GM21529 (cell line): ENCODE results near the gene SLC10A7.
A peak's percentile ranks its signal among the peaks of the same experiment; 100 is the strongest.
"Not testable (repeated sequence)": the region's sequence is repeated elsewhere in the genome, so short reads cannot be mapped to it uniquely, and the experiment has no call there.

Experiments used
- ATAC-seq: cut with Tn5 transposase; IDR thresholded peaks from one replicate; pipeline ENCODE4 v1.9.1; 2021; ENCODE audit not compliant: unreplicated experiment

SLC10A7 gene

DNA sequence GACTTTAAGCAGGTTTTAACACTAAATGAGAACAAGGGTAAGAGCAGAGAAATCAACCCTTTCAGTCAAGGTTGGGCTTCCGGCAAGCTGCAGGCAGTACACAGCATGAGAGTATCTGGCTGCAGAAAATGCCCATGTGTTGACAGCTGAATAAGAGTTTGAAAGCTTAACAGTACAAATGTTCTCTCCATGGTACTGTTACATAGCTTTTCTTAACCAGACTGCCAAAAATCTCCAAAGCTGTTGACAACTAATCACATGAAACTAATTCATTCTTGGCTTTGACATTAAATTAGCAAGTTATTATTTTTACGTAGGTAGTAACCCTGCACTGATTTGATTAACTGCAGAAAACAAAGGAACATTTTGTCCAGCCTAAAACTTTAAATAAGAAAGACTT is 153.5 kb downstream of the SLC10A7 start:
- no peak for ATAC-seq

DNA sequence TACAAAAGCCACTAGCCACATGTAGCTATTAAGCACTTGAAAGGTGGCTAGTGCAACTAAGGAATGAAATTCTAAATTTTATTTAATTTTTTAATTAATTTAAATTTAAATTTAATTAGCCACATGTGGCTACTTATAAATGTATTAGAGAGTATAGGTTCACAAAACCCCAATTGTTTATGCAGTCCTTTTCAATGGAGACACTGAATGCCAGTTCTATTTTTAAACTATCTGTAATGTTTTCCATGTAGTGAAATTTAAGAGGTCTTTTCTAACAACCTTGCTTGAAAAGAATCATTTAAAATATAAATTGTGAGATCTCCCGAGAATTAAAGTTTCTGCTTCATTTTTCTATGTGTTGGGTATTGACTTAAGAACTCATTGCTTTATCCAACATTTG is 154.4 kb downstream of the SLC10A7 start:
- no peak for ATAC-seq

GRCh38 chr4:146359771-146360170 is 162.0 kb downstream of the SLC10A7 start:
- no peak for ATAC-seq

- ATAC-seq: not testable (repeated sequence)
Measured at GRCh38 chr4:146350114-146350513, 171.6 kb downstream of the SLC10A7 start.

- ATAC-seq: no peak
Measured at GRCh38 chr4:146349306-146349705, 172.4 kb downstream of the SLC10A7 start.

DNA sequence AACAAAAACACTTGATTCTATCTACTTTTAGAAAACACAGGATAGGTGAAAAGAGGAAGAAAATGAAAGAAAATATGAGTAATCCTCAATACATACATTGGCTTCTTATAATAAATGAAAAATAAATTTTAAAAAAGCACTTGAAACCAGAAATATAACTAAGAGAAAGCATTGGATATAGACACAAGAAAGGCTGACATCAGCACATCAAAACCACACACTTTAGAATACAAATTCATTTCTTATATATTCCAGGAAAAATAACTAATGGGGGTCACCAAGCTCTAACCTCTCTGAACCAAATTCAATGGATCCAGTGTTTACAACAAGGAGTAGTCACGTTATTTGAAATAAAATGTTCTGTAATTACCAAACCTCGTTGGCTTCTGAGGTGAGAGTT is 173.9 kb downstream of the SLC10A7 start:
- ATAC-seq: no peak

DNA sequence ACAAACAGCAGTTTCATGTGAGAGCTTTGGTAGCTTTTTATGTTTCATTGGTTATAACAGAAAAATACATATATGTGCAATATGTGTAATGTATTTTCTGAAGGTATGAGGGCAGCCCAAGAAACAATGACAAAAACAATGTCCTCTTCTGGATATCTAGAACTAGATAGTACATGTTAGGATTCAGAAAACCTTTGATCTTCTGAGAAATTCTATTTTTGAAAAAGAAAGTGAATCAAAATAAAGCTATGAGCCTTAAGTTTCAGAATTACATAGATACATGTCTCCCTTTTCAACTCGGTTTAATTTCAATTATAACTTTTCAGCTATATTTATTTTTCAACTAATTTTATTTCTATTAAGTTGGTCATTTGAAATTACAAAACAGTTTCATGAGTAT is 175.5 kb downstream of the SLC10A7 start:
- no peak for ATAC-seq

- no peak for ATAC-seq
Measured at GRCh38 chr4:146343776-146344175, 178.0 kb downstream of the SLC10A7 start.

DNA sequence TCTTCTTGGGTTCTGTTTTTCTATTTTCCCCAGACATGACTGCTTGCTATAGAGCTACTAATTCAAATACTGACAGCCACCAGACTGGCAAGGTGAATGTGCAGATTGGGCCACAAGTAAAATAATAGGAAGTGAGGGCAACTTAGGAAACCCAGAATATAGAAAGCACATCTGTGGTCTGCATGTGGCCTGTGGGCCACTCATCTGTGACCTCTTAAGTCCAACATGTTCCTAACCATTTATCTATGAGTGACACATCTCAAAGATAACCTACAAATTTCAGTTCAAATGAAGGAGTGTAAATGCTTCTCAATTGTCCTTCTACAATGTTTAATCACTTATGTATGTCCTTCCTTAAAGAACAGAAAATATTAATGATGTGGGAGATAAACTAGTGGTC is 178.5 kb downstream of the SLC10A7 start:
- ATAC-seq: peak; percentile 76

DNA sequence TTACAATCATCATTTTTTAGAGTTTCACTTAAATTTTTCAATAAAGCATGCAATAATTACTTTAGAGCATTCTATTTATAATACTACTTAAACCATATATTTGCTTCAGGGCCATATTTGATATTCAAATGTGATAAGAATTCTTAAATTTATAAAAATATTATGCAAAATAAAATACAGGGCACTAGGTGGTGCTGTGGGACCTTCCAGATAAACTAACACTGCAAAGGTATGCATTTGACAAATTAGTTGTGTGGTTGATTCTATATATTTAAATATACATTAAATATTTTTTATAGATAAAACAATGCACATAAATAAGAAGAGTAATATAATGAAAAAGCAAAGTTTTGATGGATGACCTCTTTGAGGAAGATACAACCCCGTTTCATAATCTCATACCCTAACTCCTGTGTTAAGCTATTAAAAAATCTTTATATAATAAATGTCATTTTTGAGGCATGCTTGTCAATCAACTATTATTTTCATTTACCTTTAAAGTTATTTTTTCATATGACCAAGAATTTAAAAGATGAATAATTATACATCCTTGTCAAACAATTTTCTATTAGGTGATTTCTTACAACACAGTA is 179.0 kb downstream of the SLC10A7 start:
- ATAC-seq: no peak

DNA sequence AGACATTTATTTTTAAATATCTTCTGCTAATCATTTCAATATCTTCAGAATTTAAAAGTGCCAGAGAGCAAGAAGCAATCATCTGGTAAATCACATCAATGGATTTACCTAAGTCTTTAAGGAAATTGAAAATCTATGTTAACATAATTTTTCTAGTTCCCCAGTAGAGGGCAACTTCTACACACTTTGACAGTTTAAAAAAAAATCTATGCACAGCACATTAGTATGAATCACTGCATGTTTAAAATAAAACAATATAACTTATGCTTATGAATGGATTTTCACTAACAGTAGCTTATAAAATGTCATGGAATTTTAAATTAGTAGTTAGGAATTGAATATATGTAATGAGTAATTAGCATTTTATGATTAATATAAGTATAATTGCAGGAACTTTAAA is 180.9 kb downstream of the SLC10A7 start:
- ATAC-seq: no peak

DNA sequence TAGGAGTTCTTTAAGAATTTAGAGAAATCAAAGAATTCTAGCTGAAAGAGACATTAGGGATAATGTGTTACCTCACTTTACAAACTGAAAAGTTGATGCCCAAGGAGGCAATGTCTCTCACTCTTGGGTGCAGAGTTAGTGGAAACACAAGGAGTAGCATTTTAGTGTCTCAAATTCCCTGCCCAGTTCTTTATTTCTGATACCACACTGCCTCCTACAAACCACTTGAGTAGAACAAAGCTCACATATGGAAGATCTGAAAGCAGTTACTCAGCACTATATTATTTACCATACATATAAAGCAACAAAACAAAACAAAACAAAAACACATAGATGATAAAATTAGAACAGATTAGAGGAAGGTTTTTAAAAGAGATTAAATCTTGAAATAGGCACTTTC is 183.2 kb downstream of the SLC10A7 start:
- ATAC-seq: no peak

- no peak for ATAC-seq
Measured at GRCh38 chr4:146336410-146336807, 185.3 kb downstream of the SLC10A7 start.

DNA sequence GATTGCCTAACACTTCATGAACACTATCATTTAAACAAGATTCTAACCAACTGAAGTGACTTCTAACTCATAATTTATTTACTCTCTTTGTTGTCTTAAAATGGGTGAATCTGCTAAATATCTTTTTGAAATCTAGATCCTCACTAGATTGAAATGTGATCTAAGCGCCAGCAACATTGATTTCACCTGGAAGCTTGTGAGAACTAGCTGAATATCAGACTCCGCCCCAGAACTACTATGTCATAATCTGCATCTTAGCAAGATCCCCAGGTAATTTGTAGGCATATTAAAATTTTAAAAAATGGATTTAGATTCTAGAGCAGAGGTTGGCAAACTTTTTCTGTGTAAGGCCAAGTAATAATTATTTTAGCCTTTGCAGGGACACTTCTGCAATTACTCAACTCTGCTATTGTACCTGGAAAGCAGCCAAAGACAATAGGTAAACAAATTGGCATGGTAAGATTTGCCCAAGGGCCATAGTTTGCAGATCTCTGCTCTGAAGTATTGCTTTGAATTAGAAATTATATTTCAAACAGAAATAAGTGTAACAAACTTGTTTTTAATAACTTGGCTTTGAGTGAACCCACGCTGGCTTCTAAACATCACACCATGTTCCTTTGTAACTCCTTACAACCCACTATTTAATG is 185.9 kb downstream of the SLC10A7 start:
- ATAC-seq: no peak

- ATAC-seq: no peak
Measured at GRCh38 chr4:146334862-146335449, 186.8 kb downstream of the SLC10A7 start.

DNA sequence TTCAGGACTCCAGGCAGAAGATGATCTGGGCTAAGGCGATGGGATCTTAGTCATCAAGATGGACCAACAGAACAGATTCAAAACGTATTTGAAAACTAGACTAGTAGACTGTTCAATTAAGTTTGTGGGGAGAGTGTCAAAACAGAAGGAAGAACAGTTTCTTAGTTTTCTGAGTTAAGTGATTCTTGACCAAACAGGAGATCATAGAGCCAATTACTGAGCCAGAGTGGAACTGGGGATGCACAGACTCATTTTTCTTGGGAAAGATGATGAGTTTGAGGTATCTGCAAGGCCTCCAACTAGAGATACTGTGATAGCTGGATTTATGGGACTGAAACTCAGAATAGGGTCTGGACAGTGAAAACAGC is 187.9 kb downstream of the SLC10A7 start:
- ATAC-seq: no peak

GRCh38 chr4:146333187-146333894 is 188.4 kb downstream of the SLC10A7 start:
- peak; percentile 91 for ATAC-seq

DNA sequence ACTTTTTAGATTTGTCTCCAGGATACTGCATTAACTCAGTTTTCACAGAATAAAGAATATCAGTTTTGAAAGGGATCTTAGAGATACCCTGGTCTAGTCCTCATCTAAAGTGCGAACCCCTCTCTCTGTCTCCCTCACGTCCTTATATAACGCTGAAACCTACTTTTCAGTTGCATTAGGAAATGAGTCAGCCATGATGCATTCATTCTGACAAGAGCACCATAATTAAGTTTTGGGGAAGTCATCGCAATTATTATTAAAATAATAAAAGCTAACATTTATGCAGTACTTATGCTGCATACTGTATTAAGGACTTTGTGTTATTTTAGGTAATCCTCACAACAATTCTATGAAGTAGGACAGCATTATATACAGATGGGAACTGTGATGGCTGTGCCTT is 191.3 kb downstream of the SLC10A7 start:
- no peak for ATAC-seq

- no peak for ATAC-seq
Measured at GRCh38 chr4:146329050-146329716, 192.6 kb downstream of the SLC10A7 start.

- ATAC-seq: no peak
Measured at GRCh38 chr4:146327859-146328650, 193.7 kb downstream of the SLC10A7 start.

DNA sequence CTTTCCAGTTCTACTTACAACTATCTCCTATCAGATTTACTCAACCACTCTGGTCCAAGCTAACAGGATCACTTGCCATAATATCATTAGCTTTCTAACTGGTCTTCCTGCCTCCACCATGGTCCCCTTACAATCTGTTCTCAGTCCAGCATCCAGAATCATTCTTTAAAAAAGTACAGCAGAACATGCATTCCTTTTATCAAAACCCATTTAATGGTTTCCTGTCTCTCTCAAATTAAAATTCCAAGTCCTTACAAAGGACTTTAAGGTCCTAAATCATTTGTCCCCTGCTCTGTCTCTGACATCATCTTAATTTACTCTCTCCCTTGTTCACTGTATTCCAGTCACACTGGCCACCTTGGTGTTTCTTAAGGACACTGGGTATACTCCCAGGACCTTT is 202.8 kb downstream of the SLC10A7 start:
- ATAC-seq: no peak
